Psoas muscle (tissue), 8 donors: ENCODE measurements around the gene CATSPER2. TPM values are rescaled to one million over a fixed set of nuclear protein-coding genes. Genes with fewer than 3 reads are reported as not detected.
"Not testable (repeated sequence)": the region's sequence is repeated elsewhere in the genome, so short reads cannot be mapped to it uniquely, and the experiment has no call there.

ENCODE experiments used
- ATAC-seq, 4 donors: fragments of 200-7000 bp; cut with Tn5 transposase; one replicate each; pipeline ENCODE4 v1.9.1; 2020; ENCODE audit warnings: moderate library complexity in 3 of 4, mild to moderate bottlenecking in 2 of 4
- DNase-seq, 2 donors: peaks; one replicate each; pipeline ENCODE4 v3.0.0-alpha.2; 2020
- H3K27ac ChIP-seq: fragments of 200-600 bp; one replicate; pipeline ENCODE4 v1.8.0; 2022
- H3K27me3 ChIP-seq, 3 donors: fragments of 200-600 bp in 1 of 3; one replicate each; pipeline versions ENCODE4 v1.6.1 to v1.8.0; 2013 to 2022; ENCODE audit warnings: low read length in 2 of 3, mild to moderate bottlenecking in 2 of 3, moderate library complexity in 1 of 3; ENCODE audit not compliant: insufficient read depth in 3 of 3
- H3K36me3 ChIP-seq, 2 donors: fragments of 200-600 bp in 1 of 2; one replicate each; pipeline versions ENCODE4 v1.6.1 to v1.8.0; 2013 to 2022; ENCODE audit warnings: low read depth in 1 of 2, mild to moderate bottlenecking in 1 of 2, moderate library complexity in 1 of 2; ENCODE audit not compliant: insufficient read depth in 1 of 2
- H3K4me1 ChIP-seq: fragments of 200-600 bp; one replicate; pipeline ENCODE4 v1.8.0; 2022
- H3K4me3 ChIP-seq: fragments of 200-600 bp; one replicate; pipeline ENCODE4 v1.8.0; 2022; ENCODE audit warnings: mild to moderate bottlenecking
- H3K9me3 ChIP-seq: fragments of 200-600 bp; one replicate; pipeline ENCODE4 v1.8.0; 2022
- WGBS, 3 donors: extraction: QIAGEN DNeasy Blood & Tissue Kit; methylation state at CpG; one replicate each; pipeline versions ENCODE4 v1.1.6 to v1.1.7; 2013; 5-methylcytosine and 5-hydroxymethylcytosine counted together
- intact Hi-C, 2 donors: fragments of 100-400 bp; cut with DNase I; formaldehyde crosslinking; loops; one replicate each; pipeline versions ENCODE4 v1.11.0 to v1.14.2; 2022
- polyA plus RNA-seq, 3 donors: library from polyadenylated mRNA; stranded (reverse); fragments of 200-250 nt; gene quantifications; one replicate each; pipeline ENCODE4 v1.2.3, GENCODE V29; 2013
- total RNA-seq, 4 donors: library from RNA; stranded (reverse); fragmentation: NEBNext Ultra II Directional in 2 of 4; extraction: Animal tissue kit (Norgen Biotek cat#: 25700) in 2 of 4; gene quantifications; one replicate each; pipeline versions ENCODE4 v1.2.1 to v1.2.4, GENCODE V29; 2021 to 2023
- TF ChIP-seq, protein P1 (sequence below): fragments of 200-600 bp; IDR thresholded peaks from one replicate; pipeline ENCODE4 v1.8.0; 2022; ENCODE audit warnings: antibody characterized with exemption
- donor health status: healthy with polysubstance abuse.
- donor health status: DM: no; HTN: no; CAD: no; lungs with moderate emphysema.
- donor health status: Bipolar disorder and iron deficiency.
- donor health status: healthy.
- donor health status: DM: yes; HTN: yes; CAD: no.
- donor health status: DM: no; HTN: no; CAD: no.
- donor health status: DM: no; HTN: no; CAD: no.
- donor health status: DM: yes; HTN: yes; CAD: no.

The CATSPER2 gene
- total and polyA plus RNA-seq, 7 donors = 0.80 to 3.2 (median 1.3) TPM

DNA sequence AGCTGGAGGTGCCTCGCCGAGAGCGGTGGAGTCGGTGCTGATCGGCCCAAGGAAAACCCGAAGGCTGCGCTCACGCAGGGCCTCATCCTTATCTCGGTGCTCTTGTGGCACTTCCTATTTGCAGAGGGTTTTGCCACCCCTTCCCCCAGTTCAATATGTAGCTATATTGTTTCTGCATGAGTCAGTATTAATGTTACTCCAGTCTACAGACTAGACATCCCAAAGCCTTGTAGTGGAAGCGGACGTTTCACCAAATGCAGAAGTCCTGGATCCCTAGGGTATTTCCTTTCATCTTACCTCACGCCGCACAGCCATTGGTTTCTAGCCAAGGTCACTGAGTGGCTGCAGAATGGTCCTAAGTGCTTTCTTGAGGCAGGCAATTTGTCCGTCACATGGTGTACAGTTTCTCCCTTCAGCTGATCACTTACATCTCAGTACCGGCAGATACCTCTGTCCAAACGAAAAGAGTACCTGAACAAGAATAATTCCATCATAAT is 834 bp upstream of the CATSPER2 start:
- H3K4me1 ChIP-seq, H3K4me3 ChIP-seq, H3K27ac ChIP-seq, intact Hi-C loops, H3K9me3 ChIP-seq, H3K27me3 ChIP-seq, DNase-seq: not testable (repeated sequence)
- peaks cover 0 to 26% of the 10 kb centered on the region in 2 donors for H3K36me3 ChIP-seq
- peak in 1 of 4 donors; percentile 35 for ATAC-seq
- 94 to 99% (median 94%) methylated on average over 14 to 16 of the region's 16 CpGs for WGBS, 3 donors

DNA sequence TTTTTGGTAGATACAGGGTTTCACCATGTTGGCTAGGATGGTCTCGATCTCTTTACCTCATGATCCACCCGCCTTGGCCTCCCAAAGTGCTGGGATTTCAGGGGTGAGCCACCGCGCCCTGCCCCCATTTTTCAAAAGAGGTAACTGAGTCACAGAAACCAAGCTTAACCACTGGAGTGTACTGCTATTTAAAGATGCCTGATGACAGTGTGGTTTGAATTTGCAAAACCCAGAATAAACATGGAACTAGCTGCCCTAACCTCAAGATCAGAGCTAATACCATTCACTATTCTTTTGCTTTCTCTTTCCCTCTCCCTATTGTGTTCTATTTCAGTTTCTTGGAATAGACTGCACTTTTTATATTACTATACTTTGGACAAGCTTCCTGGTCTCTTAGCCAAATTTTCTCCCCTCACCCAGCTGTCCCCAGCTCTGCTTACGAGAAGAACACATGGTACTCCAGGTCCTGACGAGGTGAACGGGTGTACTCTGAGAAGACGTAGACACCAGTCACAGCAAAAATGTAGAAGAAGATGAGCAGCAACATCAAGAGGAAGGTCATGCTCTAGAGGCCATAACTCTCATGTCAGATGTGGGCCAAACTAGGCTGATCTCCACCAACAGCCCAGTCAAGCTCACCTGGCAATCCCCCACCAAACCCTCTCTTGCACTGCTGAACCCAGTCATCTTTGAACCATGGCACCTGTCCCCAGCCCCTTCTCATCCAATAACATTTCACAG is 10.0 kb downstream of the CATSPER2 start:
- WGBS, 3 donors = 76 to 85% (median 81%) methylated on average over 8 of the region's 8 CpGs
- H3K36me3 ChIP-seq, DNase-seq, H3K4me3 ChIP-seq, H3K9me3 ChIP-seq, intact Hi-C loops, H3K27ac ChIP-seq, H3K27me3 ChIP-seq, ATAC-seq, H3K4me1 ChIP-seq: not testable (repeated sequence)

DNA sequence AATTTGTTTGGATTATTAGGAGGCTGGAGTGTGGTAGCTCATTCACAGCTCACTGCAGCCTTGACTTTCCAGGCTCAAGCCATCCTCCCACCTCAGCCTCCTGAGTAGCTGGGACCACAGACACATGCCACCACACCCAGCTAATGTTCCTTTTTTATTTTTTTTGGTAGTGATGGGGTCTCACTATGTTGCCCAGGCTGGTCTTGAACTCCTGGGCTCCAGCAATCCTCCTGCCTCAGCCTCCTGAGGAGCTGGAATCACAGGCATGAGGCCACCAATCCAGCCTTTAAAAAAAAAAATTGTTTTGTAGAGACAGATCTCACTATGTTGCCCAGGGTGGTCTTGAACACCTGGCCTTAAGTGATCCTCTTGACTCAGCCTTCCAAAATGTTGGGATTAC is 21.7 kb downstream of the CATSPER2 start:
- H3K36me3 ChIP-seq, H3K27me3 ChIP-seq, H3K4me3 ChIP-seq, H3K4me1 ChIP-seq, H3K9me3 ChIP-seq, DNase-seq, H3K27ac ChIP-seq, intact Hi-C loops, ATAC-seq: not testable (repeated sequence)

DNA sequence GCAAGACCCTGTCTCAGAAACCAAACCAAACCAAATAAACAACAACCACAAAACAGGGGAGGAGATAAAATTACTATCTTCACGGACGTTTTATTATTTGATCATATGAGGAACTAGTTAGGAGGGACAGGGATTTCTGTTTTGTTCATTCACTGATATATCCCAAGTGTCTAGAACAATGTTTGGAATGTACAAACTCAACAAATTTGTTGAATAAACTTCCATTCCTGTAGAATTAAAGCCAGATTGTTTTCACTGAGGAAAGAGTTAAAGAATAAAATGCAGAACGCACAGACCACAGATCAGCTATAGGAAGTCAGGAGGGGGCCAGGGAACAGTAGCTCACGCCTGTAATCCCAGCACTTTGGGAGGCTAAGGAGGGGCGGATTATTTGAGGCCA is 23.5 kb downstream of the CATSPER2 start:
- no peaks in the 10 kb centered on the region for H3K36me3 ChIP-seq
- TF ChIP-seq, protein P1, sequence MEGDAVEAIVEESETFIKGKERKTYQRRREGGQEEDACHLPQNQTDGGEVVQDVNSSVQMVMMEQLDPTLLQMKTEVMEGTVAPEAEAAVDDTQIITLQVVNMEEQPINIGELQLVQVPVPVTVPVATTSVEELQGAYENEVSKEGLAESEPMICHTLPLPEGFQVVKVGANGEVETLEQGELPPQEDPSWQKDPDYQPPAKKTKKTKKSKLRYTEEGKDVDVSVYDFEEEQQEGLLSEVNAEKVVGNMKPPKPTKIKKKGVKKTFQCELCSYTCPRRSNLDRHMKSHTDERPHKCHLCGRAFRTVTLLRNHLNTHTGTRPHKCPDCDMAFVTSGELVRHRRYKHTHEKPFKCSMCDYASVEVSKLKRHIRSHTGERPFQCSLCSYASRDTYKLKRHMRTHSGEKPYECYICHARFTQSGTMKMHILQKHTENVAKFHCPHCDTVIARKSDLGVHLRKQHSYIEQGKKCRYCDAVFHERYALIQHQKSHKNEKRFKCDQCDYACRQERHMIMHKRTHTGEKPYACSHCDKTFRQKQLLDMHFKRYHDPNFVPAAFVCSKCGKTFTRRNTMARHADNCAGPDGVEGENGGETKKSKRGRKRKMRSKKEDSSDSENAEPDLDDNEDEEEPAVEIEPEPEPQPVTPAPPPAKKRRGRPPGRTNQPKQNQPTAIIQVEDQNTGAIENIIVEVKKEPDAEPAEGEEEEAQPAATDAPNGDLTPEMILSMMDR = no peak
- WGBS, 3 donors = 20 to 23% (median 22%) methylated on average over 5 of the region's 5 CpGs
- DNase-seq (no peak), ATAC-seq (no peak)
- intact Hi-C loops = no loop called here
- H3K4me1 ChIP-seq = no peaks in the 10 kb centered on the region
- no peak overlapping the region for H3K27ac ChIP-seq
- H3K9me3 ChIP-seq = no peaks in the 10 kb centered on the region
- no peak overlapping the region for H3K4me3 ChIP-seq
- peaks cover 0 to 8% (median 0%) of the 10 kb centered on the region in 3 donors for H3K27me3 ChIP-seq

DNA sequence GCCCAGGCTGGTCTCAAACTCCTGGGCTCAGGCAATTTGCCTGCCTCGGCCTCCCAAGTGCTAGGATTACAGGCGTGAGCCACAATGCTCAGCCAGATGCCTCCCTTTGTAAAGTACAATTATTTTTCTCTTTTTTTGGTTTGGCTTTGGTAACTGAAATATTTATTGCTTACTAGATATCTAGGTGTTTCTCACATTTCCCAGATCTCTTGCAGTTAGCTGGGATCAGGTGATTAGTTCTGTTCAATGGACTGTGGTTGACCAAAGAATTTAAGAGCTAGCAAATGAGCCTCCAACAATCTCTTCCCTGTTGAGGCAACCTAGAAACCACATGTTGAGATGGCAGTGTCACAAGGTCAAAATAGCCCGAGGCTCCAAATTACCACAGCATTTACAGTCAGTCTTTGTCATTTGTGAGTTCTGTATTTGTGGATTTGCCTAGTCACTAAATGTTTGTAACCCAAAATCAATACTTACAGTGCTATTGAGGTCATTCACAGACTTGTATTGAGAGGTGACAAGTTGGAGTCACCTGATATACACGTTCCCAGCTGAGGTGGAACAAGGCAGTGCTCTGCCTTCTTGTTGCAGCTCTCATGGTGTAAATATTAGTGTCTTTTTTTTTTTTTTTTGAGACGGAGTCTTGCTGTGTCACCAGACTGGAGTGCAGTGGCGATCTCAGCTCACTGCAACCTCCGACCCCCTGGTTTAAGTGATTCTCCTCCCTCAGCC is 26.4 kb downstream of the CATSPER2 start:
- H3K27ac ChIP-seq, DNase-seq, H3K4me1 ChIP-seq, intact Hi-C loops, H3K9me3 ChIP-seq, H3K36me3 ChIP-seq, ATAC-seq, H3K4me3 ChIP-seq: not testable (repeated sequence)
- peaks cover 0 to 13% (median 3%) of the 10 kb centered on the region in 3 donors for H3K27me3 ChIP-seq
- 56 to 59% (median 56%) methylated on average over 4 to 5 of the region's 7 CpGs for WGBS, 3 donors

DNA sequence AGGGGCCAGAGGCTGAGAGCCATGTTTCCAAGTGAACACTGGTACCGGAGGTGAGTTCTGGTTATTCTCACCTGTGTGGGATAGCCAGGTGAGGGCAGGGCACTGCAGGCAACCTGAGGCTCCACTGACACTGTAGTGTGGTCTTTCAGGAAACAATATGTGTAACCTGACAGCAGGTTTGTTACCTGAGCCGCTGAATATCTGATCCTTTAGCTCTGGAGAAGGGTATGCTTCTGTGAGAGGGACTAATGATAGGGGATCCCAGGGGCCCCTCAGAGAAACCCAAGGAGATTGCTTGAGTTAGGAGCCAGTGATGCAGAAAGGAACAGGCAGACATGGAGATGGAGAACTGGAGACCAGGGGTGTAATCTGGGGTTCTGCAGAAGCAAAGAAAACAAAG is 29.9 kb downstream of the CATSPER2 start, which contains the start of gene STRC:
Gene STRC, minus strand, starts transcription at position 101 of the 400 bp plus-strand sequence. Its CDS starts 78 bp downstream, at position 23.
- H3K36me3 ChIP-seq, ATAC-seq, H3K4me1 ChIP-seq, H3K27ac ChIP-seq, H3K9me3 ChIP-seq, H3K4me3 ChIP-seq, intact Hi-C loops, DNase-seq: not testable (repeated sequence)
- H3K27me3 ChIP-seq = peaks cover 0 to 13% (median 3%) of the 10 kb centered on the region in 3 donors
- WGBS, 3 donors = no CpG with 5 or more reads among the region's 2 CpGs

DNA sequence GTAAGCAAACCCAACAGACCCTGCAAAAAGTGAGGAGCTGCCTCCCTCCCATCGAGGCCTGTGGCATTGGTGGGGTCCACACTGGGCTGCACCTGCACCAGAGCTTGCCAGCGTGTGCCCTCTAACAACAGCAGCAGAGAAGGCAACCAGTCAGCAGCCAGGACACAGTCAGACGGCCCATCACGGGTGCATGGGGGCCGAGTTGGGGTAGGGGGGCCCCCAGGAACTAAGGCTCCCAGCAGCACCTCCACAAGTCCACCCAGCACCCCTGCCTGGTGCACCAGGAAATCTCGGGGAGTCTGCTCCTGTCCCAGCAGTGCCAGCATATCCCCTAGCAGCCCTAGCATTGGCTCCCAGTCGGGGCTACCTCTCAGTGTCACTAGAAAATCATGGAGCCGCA is 30.9 kb downstream of the CATSPER2 start:
- H3K4me1 ChIP-seq, intact Hi-C loops, H3K4me3 ChIP-seq, DNase-seq, H3K36me3 ChIP-seq, H3K9me3 ChIP-seq, H3K27ac ChIP-seq, ATAC-seq: not testable (repeated sequence)
- peaks cover 0 to 13% (median 3%) of the 10 kb centered on the region in 3 donors for H3K27me3 ChIP-seq
- 52 to 64% (median 57%) methylated on average over 3 of the region's 8 CpGs for WGBS, 3 donors

DNA sequence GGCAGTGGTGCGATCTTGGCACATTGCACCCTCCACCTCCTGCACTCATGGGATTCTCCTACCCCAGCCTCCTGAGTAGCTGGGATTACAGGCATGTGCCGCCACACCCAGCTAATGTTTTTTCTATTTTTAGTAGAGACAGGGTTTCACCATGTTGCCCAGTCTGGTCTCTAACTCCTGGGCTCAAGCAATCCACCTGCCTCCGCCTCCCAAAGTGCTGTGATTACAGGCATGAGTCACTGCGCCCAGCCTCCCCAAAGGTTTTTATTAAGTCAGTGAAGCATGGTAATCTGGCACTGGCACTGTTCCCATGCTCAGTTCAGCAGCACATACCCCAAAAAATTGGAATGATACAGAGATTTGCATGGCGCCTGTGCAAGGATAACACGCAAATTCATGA is 46.4 kb downstream of the CATSPER2 start:
- H3K36me3 ChIP-seq, H3K4me1 ChIP-seq, H3K27ac ChIP-seq, H3K9me3 ChIP-seq, H3K4me3 ChIP-seq, intact Hi-C loops: not testable (repeated sequence)
- WGBS, 3 donors = 23 to 45% (median 32%) methylated on average over 6 of the region's 6 CpGs
- H3K27me3 ChIP-seq = peaks cover 0 to 14% (median 3%) of the 10 kb centered on the region in 3 donors
- ATAC-seq (peak in 3 of 4 donors; percentile 39 to 58 (median 47)), DNase-seq (peak in 1 of 2 donors; percentile 54)

DNA sequence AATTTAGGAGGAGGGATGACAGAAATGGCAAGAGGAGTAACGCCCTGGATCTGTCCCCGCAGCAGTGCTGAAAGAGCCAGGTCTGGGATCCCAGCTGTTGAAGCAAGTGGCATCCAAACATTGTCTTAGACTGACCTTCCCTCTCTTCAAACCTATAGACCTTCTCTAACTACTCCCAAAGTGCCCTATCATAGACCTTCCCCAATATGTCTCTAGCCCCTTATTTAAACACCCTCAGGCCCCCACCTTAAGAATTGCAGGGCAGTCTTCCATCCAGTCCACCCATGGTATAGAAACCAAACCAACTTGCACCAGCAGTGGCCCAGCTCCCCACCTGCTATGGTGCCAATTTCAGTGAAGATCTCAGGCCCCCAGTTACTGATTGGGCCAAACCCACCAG is 48.4 kb downstream of the CATSPER2 start:
- H3K9me3 ChIP-seq, H3K36me3 ChIP-seq, H3K4me1 ChIP-seq, H3K4me3 ChIP-seq, intact Hi-C loops, DNase-seq, ATAC-seq, H3K27ac ChIP-seq: not testable (repeated sequence)
- peaks cover 0 to 14% (median 3%) of the 10 kb centered on the region in 3 donors for H3K27me3 ChIP-seq
- WGBS, 3 donors = no CpG with 5 or more reads among the region's 2 CpGs

DNA sequence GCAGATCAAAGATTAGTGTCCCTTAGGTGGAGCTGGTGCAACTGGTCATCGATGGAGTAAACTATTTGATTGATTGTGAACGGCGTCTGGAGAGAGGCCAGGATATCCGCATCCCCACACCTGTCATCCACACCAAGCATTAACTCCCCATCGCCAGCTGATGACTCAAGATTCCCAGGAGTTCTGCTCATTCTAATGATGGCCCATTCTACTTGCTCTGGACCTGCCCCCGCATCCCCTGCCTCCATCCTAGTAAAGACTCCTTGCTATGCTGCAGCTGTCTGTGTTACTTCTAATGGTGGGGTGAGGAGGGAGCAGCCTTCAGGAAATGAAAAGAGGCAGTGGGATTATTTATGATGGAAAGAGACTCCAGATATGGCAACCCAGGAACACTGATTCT is 49.5 kb downstream of the CATSPER2 start:
- H3K9me3 ChIP-seq, intact Hi-C loops, H3K27ac ChIP-seq, H3K4me1 ChIP-seq, H3K4me3 ChIP-seq, H3K36me3 ChIP-seq, DNase-seq, ATAC-seq: not testable (repeated sequence)
- peaks cover 0 to 14% (median 3%) of the 10 kb centered on the region in 3 donors for H3K27me3 ChIP-seq
- 64 to 69% (median 69%) methylated on average over 6 of the region's 6 CpGs for WGBS, 3 donors
